Left lung (tissue), 10 donors: ENCODE data around the gene CRYL1. TPM values are rescaled to one million over a fixed set of nuclear protein-coding genes. Genes with fewer than 3 reads are reported as not detected.

Experiments
- ATAC-seq: fragments of 200-7000 bp; cut with Tn5 transposase; one replicate; pipeline ENCODE4 v1.9.1; 2020; ENCODE audit warnings: moderate library complexity
- DNase-seq, 4 donors: peaks; one replicate each; pipeline ENCODE4 v3.0.0-alpha.2; 2013 to 2020
- H3K27ac ChIP-seq, 2 donors: fragments of 200-600 bp; sonication (generic) in 1 of 2; one replicate each; pipeline versions ENCODE4 v1.5.0 to v1.8.0; 2020 to 2021
- H3K27me3 ChIP-seq, 2 donors: fragments of 200-600 bp; sonication (generic) in 1 of 2; one replicate each; pipeline versions ENCODE4 v1.5.0 to v1.8.0; 2020 to 2021
- H3K36me3 ChIP-seq, 2 donors: fragments of 200-600 bp; sonication (generic) in 1 of 2; one replicate each; pipeline versions ENCODE4 v1.5.0 to v1.8.0; 2020 to 2021
- H3K4me1 ChIP-seq, 2 donors: fragments of 200-600 bp; one replicate each; pipeline ENCODE4 v1.8.0; 2021
- H3K4me3 ChIP-seq, 2 donors: fragments of 200-600 bp; sonication (generic) in 1 of 2; one replicate each; pipeline versions ENCODE4 v1.5.0 to v1.8.0; 2020 to 2021; ENCODE audit warnings: mild to moderate bottlenecking in 1 of 2
- H3K9me3 ChIP-seq, 2 donors: fragments of 200-600 bp; sonication (generic) in 1 of 2; one replicate each; pipeline versions ENCODE4 v1.5.0 to v1.8.0; 2020 to 2021
- CTCF ChIP-seq, 2 donors: fragments of 200-600 bp; sonication (generic) in 1 of 2; IDR thresholded peaks; one replicate each; pipeline versions ENCODE4 v1.5.0 to v1.8.0; 2021; ENCODE audit warnings: antibody characterized with exemption in 2 of 2
- intact Hi-C, 2 donors: fragments of 100-400 bp; cut with DNase I; formaldehyde crosslinking; loops; one replicate each; pipeline versions ENCODE4 v1.11.2 to v1.14.2; 2022
- polyA plus RNA-seq, 6 donors: library from polyadenylated mRNA; unstranded; fragments of 120-200 nt; gene quantifications; one replicate each; pipeline ENCODE4 v1.2.1, GENCODE V29; 2013; ENCODE audit not compliant: insufficient read length in 6 of 6
- total RNA-seq, 2 donors: library from RNA; stranded (reverse); fragmentation: NEBNext Ultra II Directional; extraction: Animal tissue kit (Norgen Biotek cat#: 25700); gene quantifications; one replicate each; pipeline ENCODE4 v1.2.1, GENCODE V29; 2021
- donor health status: DM: no; HTN: yes; CAD: no.
- donor health status: DM: no; HTN: no; CAD: no.

CRYL1 gene
- total and polyA plus RNA-seq, 8 donors = 15.5 to 31.8 (median 24.6) TPM

- DNase-seq = no peak
- H3K4me3 ChIP-seq = no peak overlapping the region
- H3K27me3 ChIP-seq = no peaks in the 10 kb centered on the region
- no peak overlapping the region for H3K27ac ChIP-seq
- no peaks in the 10 kb centered on the region for H3K9me3 ChIP-seq
- peaks cover 0 to 10% of the 10 kb centered on the region in 2 donors for H3K4me1 ChIP-seq
- no peak for ATAC-seq
- intact Hi-C loops = no loop called here
- H3K36me3 ChIP-seq = no peaks in the 10 kb centered on the region
- no peak for TF ChIP-seq CTCF (IDR thresholded peaks at IDR 0.05)
Observed at GRCh38 chr13:20550799-20551198, 25.1 kb upstream of the CRYL1 start.

- no peaks in the 10 kb centered on the region for H3K9me3 ChIP-seq
- no peak overlapping the region for H3K4me3 ChIP-seq
- DNase-seq = no peak
- H3K4me1 ChIP-seq = peaks cover 0 to 10% of the 10 kb centered on the region in 2 donors
- no peaks in the 10 kb centered on the region for H3K27me3 ChIP-seq
- no peaks in the 10 kb centered on the region for H3K36me3 ChIP-seq
- no peak for ATAC-seq
- intact Hi-C loops = no loop called here
- H3K27ac ChIP-seq = no peak overlapping the region
- no peak for TF ChIP-seq CTCF (IDR thresholded peaks at IDR 0.05)
Observed at GRCh38 chr13:20547479-20547908, 21.8 kb upstream of the CRYL1 start.

- peaks cover 0 to 10% of the 10 kb centered on the region in 2 donors for H3K4me1 ChIP-seq
Observed at GRCh38 chr13:20546556-20546955, 20.9 kb upstream of the CRYL1 start.

GRCh38 chr13:20544201-20544923 lies 18.7 kb upstream of the CRYL1 start:
- no peaks in the 10 kb centered on the region for H3K9me3 ChIP-seq
- H3K4me1 ChIP-seq = peaks cover 0 to 10% of the 10 kb centered on the region in 2 donors
- DNase-seq (no peak), ATAC-seq (peak; percentile 45)
- no peak overlapping the region for H3K4me3 ChIP-seq
- H3K27ac ChIP-seq = no peak overlapping the region
- no peaks in the 10 kb centered on the region for H3K27me3 ChIP-seq
- no peaks in the 10 kb centered on the region for H3K36me3 ChIP-seq
- TF ChIP-seq CTCF (IDR thresholded peaks at IDR 0.05) = no peak
- intact Hi-C loops = no loop called here

More at GRCh38 chr13:20546556-20546955, 20.9 kb upstream of the CRYL1 start:
- intact Hi-C loops = no loop called here
- no peak for DNase-seq
- Histone ChIP-seq H3K4me3 (no peak overlapping the region), H3K27me3 (no peaks in the 10 kb centered on the region), H3K27ac (no peak overlapping the region), H3K36me3 (no peaks in the 10 kb centered on the region), H3K9me3 (no peaks in the 10 kb centered on the region)
- no peak for TF ChIP-seq CTCF (IDR thresholded peaks at IDR 0.05)
- peak; percentile 59 for ATAC-seq

- ATAC-seq = no peak
- Histone ChIP-seq H3K9me3 (peaks cover 0 to 17% of the 10 kb centered on the region in 2 donors), H3K4me1 (no peaks in the 10 kb centered on the region), H3K27ac (no peak overlapping the region), H3K36me3 (no peaks in the 10 kb centered on the region), H3K4me3 (no peak overlapping the region), H3K27me3 (no peaks in the 10 kb centered on the region)
- intact Hi-C loops = no loop called here
- no peak for DNase-seq
- TF ChIP-seq CTCF (IDR thresholded peaks at IDR 0.05) = no peak
Observed at GRCh38 chr13:20536992-20537391, 11.3 kb upstream of the CRYL1 start.
